Duodenal mucosa (tissue), 2 donors: ENCODE results near the gene F13A1.

ENCODE experiments used
- H3K27ac ChIP-seq: one replicate; pipeline ENCODE4 v1.7.0; 2013; ENCODE audit warnings: low read depth, low read length
- H3K27me3 ChIP-seq, 2 donors: one replicate each; pipeline ENCODE4 v1.7.0; 2013; ENCODE audit warnings: low read length in 2 of 2, control low read depth in 1 of 2; ENCODE audit not compliant: insufficient read depth in 2 of 2, control insufficient read depth in 1 of 2
- H3K36me3 ChIP-seq, 2 donors: one replicate each; pipeline ENCODE4 v1.7.0; 2013; ENCODE audit warnings: low read length in 2 of 2, control low read depth in 1 of 2; ENCODE audit not compliant: insufficient read depth in 2 of 2, control insufficient read depth in 1 of 2
- H3K4me1 ChIP-seq, 2 donors: one replicate each; pipeline ENCODE4 v1.7.0; 2013; ENCODE audit warnings: low read length in 2 of 2, control low read depth in 1 of 2; ENCODE audit not compliant: insufficient read depth in 2 of 2, control insufficient read depth in 1 of 2
- H3K4me3 ChIP-seq, 2 donors: one replicate each; pipeline ENCODE4 v1.7.0; 2013; ENCODE audit warnings: low read length in 2 of 2, low read depth in 1 of 2
- H3K9ac ChIP-seq, 2 donors: one replicate each; pipeline ENCODE4 v1.7.0; 2013; ENCODE audit warnings: low read length in 2 of 2, low read depth in 1 of 2
- H3K9me3 ChIP-seq, 2 donors: one replicate each; pipeline ENCODE4 v1.7.0; 2013; ENCODE audit warnings: low read length in 2 of 2, control low read depth in 1 of 2; ENCODE audit not compliant: control insufficient read depth in 1 of 2

F13A1 gene

DNA sequence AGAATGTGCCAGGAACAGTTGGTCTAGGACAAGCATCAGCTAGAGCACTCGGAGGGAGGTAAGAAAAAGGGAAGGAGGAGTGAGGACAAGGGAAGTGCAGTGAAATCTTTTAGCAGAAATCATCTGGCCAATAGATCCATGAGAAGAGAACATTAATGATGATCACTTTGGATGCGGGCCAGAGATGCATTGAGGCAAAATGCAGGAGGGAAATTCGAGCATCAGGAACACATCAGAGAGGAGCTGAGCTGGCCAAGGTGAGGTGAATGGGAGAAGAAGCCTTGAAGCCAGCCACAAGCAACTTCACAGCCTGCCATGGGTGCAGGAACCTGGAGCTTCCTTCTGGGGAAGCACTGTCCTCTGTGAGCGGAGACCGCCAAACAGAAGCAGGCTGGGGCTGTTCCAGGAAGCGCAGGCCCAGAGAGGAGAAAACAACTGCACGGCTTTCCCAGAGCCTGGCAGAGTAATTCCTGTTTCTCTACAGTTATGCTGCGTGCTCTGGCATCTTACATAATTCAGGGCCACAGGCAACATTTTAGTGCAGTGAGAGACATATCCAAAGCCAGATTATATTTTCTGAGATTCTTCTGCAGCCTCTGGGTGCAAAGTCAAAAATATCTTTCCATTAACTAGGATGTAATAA lies 143.8 kb downstream of the F13A1 start:
- Histone ChIP-seq H3K36me3 (no peaks in the 10 kb centered on the region), H3K9me3 (no peaks in the 10 kb centered on the region), H3K27ac (no peak overlapping the region), H3K4me1 (no peaks in the 10 kb centered on the region), H3K27me3 (no peaks in the 10 kb centered on the region), H3K9ac (no peak overlapping the region), H3K4me3 (no peak overlapping the region)

DNA sequence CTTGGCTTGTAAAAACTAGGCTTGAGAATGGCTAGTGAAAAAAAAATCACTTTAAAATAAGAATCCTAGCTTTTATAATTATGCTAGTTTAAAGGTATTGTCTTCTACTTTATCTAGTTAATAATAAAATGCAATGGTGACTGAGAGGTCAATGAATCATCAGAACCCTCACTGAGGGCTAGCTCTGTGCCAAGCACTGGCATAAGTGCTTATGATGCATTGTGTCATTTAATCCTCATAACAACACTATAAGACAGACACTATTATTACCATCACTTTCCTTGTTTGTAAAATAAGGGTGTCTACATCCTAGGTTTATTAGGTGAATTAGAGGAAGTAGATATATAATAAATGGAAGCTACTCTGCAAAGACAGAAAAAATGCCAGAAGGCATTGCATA lies 144.3 kb downstream of the F13A1 start:
- Histone ChIP-seq H3K27me3 (no peaks in the 10 kb centered on the region), H3K27ac (no peak overlapping the region), H3K9me3 (no peaks in the 10 kb centered on the region), H3K9ac (no peak overlapping the region), H3K4me1 (no peaks in the 10 kb centered on the region), H3K4me3 (no peak overlapping the region), H3K36me3 (no peaks in the 10 kb centered on the region)

GRCh38 chr6:6169141-6169540 lies 151.3 kb downstream of the F13A1 start:
- Histone ChIP-seq H3K27me3 (no peaks in the 10 kb centered on the region), H3K9ac (no peak overlapping the region), H3K4me1 (no peaks in the 10 kb centered on the region), H3K27ac (no peak overlapping the region), H3K36me3 (no peaks in the 10 kb centered on the region), H3K9me3 (no peaks in the 10 kb centered on the region), H3K4me3 (no peak overlapping the region)

- no peaks in the 10 kb centered on the region for H3K9me3 ChIP-seq
- H3K27me3 ChIP-seq = no peaks in the 10 kb centered on the region
- no peak overlapping the region for H3K27ac ChIP-seq
- H3K9ac ChIP-seq = no peak overlapping the region
- no peaks in the 10 kb centered on the region for H3K4me1 ChIP-seq
- H3K36me3 ChIP-seq = no peaks in the 10 kb centered on the region
- no peak overlapping the region for H3K4me3 ChIP-seq
Measured at GRCh38 chr6:6166064-6166463, 154.4 kb downstream of the F13A1 start.

GRCh38 chr6:6164367-6164766 lies 156.1 kb downstream of the F13A1 start:
- Histone ChIP-seq H3K4me1 (no peaks in the 10 kb centered on the region), H3K27me3 (no peaks in the 10 kb centered on the region), H3K36me3 (no peaks in the 10 kb centered on the region), H3K27ac (no peak overlapping the region), H3K4me3 (no peak overlapping the region), H3K9me3 (no peaks in the 10 kb centered on the region), H3K9ac (no peak overlapping the region)

- H3K9ac ChIP-seq = no peak overlapping the region
- H3K27me3 ChIP-seq = no peaks in the 10 kb centered on the region
- peaks cover 0 to 5% of the 10 kb centered on the region in 2 donors for H3K4me1 ChIP-seq
- no peaks in the 10 kb centered on the region for H3K9me3 ChIP-seq
- no peak overlapping the region for H3K4me3 ChIP-seq
- H3K27ac ChIP-seq = no peak overlapping the region
- no peaks in the 10 kb centered on the region for H3K36me3 ChIP-seq
Measured at GRCh38 chr6:6154335-6154734, 166.1 kb downstream of the F13A1 start.

DNA sequence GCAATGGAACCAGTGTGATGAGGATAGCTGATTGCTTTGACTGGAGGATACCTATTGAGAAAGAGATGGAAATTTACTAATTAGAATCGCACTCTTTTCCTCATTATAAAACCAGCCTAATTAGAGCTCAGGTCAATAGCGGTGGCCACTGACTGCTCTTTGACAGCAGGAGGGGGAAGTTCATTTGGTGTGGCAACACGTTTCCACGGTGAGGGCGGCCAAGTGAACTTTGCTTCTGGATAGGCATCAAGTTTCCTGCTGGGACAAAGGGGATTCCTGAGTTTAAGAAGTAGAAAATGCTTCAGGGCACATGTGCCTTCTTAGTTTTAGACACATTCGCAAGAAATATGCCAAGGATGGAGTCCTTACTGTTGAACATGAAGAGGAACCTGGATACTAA lies 168.4 kb downstream of the F13A1 start:
- Histone ChIP-seq H3K27me3 (no peaks in the 10 kb centered on the region), H3K9me3 (no peaks in the 10 kb centered on the region), H3K36me3 (no peaks in the 10 kb centered on the region), H3K27ac (no peak overlapping the region), H3K4me3 (no peak overlapping the region), H3K4me1 (peaks cover 0 to 5% of the 10 kb centered on the region in 2 donors), H3K9ac (no peak overlapping the region)

- Histone ChIP-seq H3K4me3 (no peak overlapping the region), H3K9me3 (no peaks in the 10 kb centered on the region), H3K27me3 (no peaks in the 10 kb centered on the region), H3K36me3 (no peaks in the 10 kb centered on the region), H3K27ac (no peak overlapping the region), H3K9ac (no peak overlapping the region), H3K4me1 (peaks cover 0 to 5% of the 10 kb centered on the region in 2 donors)
Measured at GRCh38 chr6:6148192-6148815, 172.2 kb downstream of the F13A1 start.

DNA sequence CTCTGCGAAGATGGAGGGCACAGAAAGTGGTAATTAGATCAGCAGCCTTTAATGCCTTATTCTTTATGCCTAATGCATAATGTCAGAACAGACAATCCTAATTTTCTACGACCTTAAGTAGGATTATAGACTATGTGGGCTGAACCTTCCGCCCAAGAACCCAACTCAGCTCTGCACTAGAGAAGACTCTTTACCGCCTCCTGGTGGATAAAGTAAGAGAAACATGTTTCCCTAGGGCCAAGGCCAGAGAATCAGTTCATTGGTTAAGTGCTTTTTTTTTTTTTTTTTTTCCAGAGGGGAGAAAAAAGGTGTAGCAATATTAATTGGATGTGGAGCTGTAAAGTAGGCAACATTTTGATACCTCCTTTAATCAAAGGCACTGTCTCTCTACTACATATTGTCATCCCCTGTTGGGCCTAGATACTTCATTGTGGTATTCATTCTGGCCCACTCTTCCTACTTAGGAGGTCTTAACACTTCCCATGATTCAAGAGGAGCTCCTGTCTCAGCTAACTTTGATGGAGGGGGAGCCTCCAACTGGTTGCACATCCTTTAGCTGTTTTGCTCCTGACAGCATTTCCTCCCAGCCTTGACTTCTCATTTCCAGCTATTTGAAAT lies 188.9 kb downstream of the F13A1 start:
- no peak overlapping the region for H3K9ac ChIP-seq
- H3K36me3 ChIP-seq = no peaks in the 10 kb centered on the region

DNA sequence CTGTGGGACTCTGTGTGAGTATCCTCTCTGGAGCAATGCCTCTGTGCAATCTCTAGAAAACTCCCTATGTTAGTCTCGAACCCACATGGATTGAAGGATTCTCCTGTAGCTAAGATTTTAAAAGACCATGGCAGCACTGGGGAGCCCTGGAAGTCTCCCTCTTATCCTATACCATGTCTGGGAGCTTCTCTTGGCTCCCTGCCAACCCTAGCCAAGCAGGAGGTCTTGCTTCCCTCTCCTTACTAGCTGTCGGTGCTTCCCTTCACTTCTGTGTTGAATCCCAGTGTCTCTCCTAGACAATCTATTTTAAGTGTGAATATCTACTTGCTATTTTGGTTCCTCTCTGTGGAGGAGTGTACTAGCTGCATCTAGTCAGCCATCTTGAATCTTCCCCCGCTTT lies 195.0 kb downstream of the F13A1 start:
- no peaks in the 10 kb centered on the region for H3K36me3 ChIP-seq
- H3K27ac ChIP-seq = no peak overlapping the region
- no peak overlapping the region for H3K4me3 ChIP-seq
- H3K27me3 ChIP-seq = no peaks in the 10 kb centered on the region
- H3K4me1 ChIP-seq = no peaks in the 10 kb centered on the region
- H3K9ac ChIP-seq = no peak overlapping the region
- H3K9me3 ChIP-seq = peaks cover 0 to 3% of the 10 kb centered on the region in 2 donors

More for the DNA sequence above, 188.9 kb downstream of the F13A1 start:
- Histone ChIP-seq H3K4me1 (no peaks in the 10 kb centered on the region), H3K27ac (no peak overlapping the region), H3K4me3 (no peak overlapping the region), H3K9me3 (no peaks in the 10 kb centered on the region), H3K27me3 (no peaks in the 10 kb centered on the region)
